PC-9 (cell line): ENCODE data around the gene SPPL2A. TPM values are rescaled to one million over a fixed set of nuclear protein-coding genes. Genes with fewer than 3 reads are reported as not detected.

Experiments used
- BruUV-seq: library from RNA; stranded (reverse); fragments of 400-500 nt; replicated peaks from 2 replicates; lab custom pipeline; 2021; lab: Mats Ljungman, UMichigan
- CTCF ChIA-PET: fragments of 300-600 bp; sonication (Branson Sonifier 250); formaldehyde crosslinking; loops from one replicate; lab custom pipeline; 2022; ENCODE audit warnings: antibody characterized with exemption; lab: Charles Lee
- POLR2A ChIA-PET: fragments of 300-600 bp; sonication (Branson Sonifier 250); formaldehyde crosslinking; loops from one replicate; lab custom pipeline; 2022; ENCODE audit warnings: antibody characterized with exemption; ENCODE audit not compliant: unreplicated experiment; lab: Charles Lee
- DNase-seq, 2 experiments: peaks; one replicate each; pipeline versions ENCODE4 v3.0.0 to v3.0.0-alpha.2; 2015 to 2022; ENCODE audit warnings: mixed read lengths in 1 of 2
- H2AFZ ChIP-seq: fragments of 200-600 bp; sonication (generic); 2 replicates; pipeline ENCODE4 v1.8.1; 2017; ENCODE audit warnings: antibody characterized with exemption
- H3F3A ChIP-seq: fragments of 200-600 bp; sonication (generic); 2 replicates; pipeline ENCODE4 v1.8.1; 2017; ENCODE audit warnings: antibody characterized with exemption, mild to moderate bottlenecking, low read depth; ENCODE audit not compliant: insufficient read depth
- H3K27ac ChIP-seq: fragments of 200-600 bp; sonication (generic); 2 replicates; pipeline ENCODE4 v1.6.1; 2016; ENCODE audit warnings: mixed run types
- H3K27me3 ChIP-seq: fragments of 200-600 bp; sonication (generic); 2 replicates; pipeline ENCODE4 v1.6.1; 2016; ENCODE audit warnings: low read depth, mixed run types; ENCODE audit not compliant: insufficient read depth
- H3K36me3 ChIP-seq: fragments of 200-600 bp; sonication (generic); 2 replicates; pipeline ENCODE4 v1.6.1; 2016; ENCODE audit warnings: low read depth, mixed run types
- H3K4me1 ChIP-seq: fragments of 200-600 bp; sonication (generic); replicated peaks from 2 replicates; pipeline ENCODE4 v1.6.1; 2016; ENCODE audit warnings: mixed run types; ENCODE audit not compliant: insufficient read depth
- H3K4me2 ChIP-seq: fragments of 200-600 bp; sonication (generic); 2 replicates; pipeline ENCODE4 v1.6.1; 2017; ENCODE audit warnings: mixed run types
- H3K4me3 ChIP-seq: fragments of 200-600 bp; sonication (generic); 2 replicates; pipeline ENCODE4 v1.6.1; 2016; ENCODE audit warnings: mixed run types
- H3K79me2 ChIP-seq: fragments of 200-600 bp; sonication (generic); 2 replicates; pipeline ENCODE4 v1.6.1; 2017; ENCODE audit warnings: low read depth, mixed run types
- H3K9me2 ChIP-seq: fragments of 200-600 bp; sonication (generic); 2 replicates; pipeline ENCODE4 v1.8.1; 2017; ENCODE audit warnings: mild to moderate bottlenecking; ENCODE audit not compliant: insufficient read depth
- H3K9me3 ChIP-seq: fragments of 200-600 bp; sonication (generic); 2 replicates; pipeline ENCODE4 v1.8.1; 2016; ENCODE audit warnings: low read depth; ENCODE audit not compliant: insufficient read depth
- H4K20me1 ChIP-seq: fragments of 200-600 bp; sonication (generic); 2 replicates; pipeline ENCODE4 v1.8.1; 2017; ENCODE audit not compliant: insufficient read depth
- EZH2 ChIP-seq: fragments of 200-600 bp; sonication (generic); IDR thresholded peaks from 2 replicates; pipeline ENCODE4 v1.8.0; 2017; ENCODE audit warnings: antibody characterized with exemption, low read depth
- intact Hi-C: fragments of 100-400 bp; cut with micrococcal nuclease; formaldehyde crosslinking; loops from one replicate; pipeline ENCODE4 v1.10.0; 2022; ENCODE audit not compliant: unreplicated experiment
- total RNA-seq: library from RNA; stranded (reverse); gene quantifications from 2 replicates; pipeline ENCODE4 v1.2.3, GENCODE V29; 2021
- TF ChIP-seq, protein P1 (sequence below): fragments of 200-600 bp; sonication (generic); conservative IDR thresholded peaks from 2 replicates; pipeline ENCODE4 v1.6.1; 2017; ENCODE audit warnings: mixed run types, antibody characterized with exemption, mild to moderate bottlenecking, moderate library complexity

SPPL2A gene
- total RNA-seq, 1 experiment from 2014 or later, result 70.6 TPM

DNA sequence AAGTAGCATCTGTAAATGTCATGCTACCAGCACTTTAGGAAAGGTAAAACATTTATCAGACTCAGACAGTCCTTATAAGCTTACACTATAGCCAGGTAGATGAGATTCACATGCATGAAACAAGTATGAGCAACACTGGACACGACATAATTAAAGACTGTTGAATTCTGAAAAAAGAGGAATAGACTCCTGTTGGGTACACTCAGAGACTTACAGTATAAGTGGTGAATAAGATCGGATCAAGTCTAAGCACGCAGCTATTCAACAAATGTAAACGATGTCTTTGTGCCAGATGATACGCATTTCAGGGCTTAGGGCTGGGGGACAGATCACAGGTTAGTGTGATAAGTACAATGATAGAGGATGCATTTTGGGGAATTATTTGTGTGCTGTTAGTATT is 43.2 kb upstream of the SPPL2A start:
- Histone ChIP-seq H3K79me2 (no peaks in the 10 kb centered on the region), H4K20me1 (no peaks in the 10 kb centered on the region), H3K36me3 (no peaks in the 10 kb centered on the region), H3F3A (no peaks in the 10 kb centered on the region), H3K27me3 (no peaks in the 10 kb centered on the region), H3K27ac (no peak overlapping the region), H3K9me3 (no peaks in the 10 kb centered on the region), H3K4me2 (no peak overlapping the region), H3K4me1 (no peaks in the 10 kb centered on the region), H3K4me3 (no peak overlapping the region), H3K9me2 (no peaks in the 10 kb centered on the region), H2AFZ (0 out of 2 replicates have a peak overlapping the region, but pooled peaks have one; percentile 18)
- no TSS peak for BruUV-seq
- intact Hi-C loops, result no loop called here
- ChIA-PET POLR2A (no interaction called here), CTCF (interaction anchor here (0.6 kb wide), 1 partner anchor 18 kb away, joined by 4 read pairs; no protein-coding TSS in a partner anchor)
- TF ChIP-seq EZH2, result no peak
- TF ChIP-seq, protein P1, sequence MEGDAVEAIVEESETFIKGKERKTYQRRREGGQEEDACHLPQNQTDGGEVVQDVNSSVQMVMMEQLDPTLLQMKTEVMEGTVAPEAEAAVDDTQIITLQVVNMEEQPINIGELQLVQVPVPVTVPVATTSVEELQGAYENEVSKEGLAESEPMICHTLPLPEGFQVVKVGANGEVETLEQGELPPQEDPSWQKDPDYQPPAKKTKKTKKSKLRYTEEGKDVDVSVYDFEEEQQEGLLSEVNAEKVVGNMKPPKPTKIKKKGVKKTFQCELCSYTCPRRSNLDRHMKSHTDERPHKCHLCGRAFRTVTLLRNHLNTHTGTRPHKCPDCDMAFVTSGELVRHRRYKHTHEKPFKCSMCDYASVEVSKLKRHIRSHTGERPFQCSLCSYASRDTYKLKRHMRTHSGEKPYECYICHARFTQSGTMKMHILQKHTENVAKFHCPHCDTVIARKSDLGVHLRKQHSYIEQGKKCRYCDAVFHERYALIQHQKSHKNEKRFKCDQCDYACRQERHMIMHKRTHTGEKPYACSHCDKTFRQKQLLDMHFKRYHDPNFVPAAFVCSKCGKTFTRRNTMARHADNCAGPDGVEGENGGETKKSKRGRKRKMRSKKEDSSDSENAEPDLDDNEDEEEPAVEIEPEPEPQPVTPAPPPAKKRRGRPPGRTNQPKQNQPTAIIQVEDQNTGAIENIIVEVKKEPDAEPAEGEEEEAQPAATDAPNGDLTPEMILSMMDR, result no peak
- DNase-seq, result no peak

DNA sequence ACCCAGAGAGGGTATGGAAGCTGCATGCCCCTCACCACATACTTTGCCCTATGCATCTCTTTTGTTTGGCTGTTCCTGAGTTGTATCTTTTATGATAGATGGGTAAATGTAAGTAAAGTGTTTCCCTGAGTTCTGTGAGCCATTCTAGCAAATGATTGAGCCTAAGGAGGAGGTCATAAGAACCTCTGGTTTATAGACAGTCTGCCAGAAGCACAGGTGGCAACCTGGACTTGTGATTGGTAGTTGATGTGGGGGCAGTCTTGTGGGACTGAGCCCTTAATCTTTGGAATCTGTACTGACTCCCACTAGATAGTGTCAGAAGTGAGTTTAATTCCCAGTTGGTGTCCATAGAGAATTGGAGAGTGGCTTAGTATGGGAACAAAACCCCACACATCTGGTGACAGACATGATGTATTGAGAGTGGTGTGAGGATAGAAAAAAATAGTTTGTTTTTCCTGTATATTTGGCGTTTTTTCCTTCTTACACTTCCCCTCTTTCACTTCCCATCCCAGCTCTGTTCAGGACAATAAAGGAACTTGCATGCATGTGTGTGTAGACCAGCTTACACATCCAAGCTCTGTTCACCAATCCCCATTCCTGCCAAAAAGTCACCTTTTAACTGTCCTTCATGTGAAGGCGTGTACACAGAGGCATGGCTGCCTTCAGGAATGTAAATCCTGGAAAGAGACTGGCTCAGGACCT is 38.1 kb upstream of the SPPL2A start:
- DNase-seq, result no peak
- Histone ChIP-seq H3K9me3 (no peaks in the 10 kb centered on the region), H3K4me2 (no peak overlapping the region), H3K27me3 (no peaks in the 10 kb centered on the region), H3K79me2 (no peaks in the 10 kb centered on the region), H3K36me3 (no peaks in the 10 kb centered on the region), H3K4me3 (no peak overlapping the region), H2AFZ (no peak overlapping the region), H3K4me1 (peaks cover 11% of the 10 kb centered on the region), H3F3A (peaks cover 9% of the 10 kb centered on the region; the same call in 1 of the 2 replicates), H4K20me1 (no peaks in the 10 kb centered on the region), H3K27ac (no peak overlapping the region), H3K9me2 (no peaks in the 10 kb centered on the region)
- TF ChIP-seq, protein P1, result no peak
- no peak for TF ChIP-seq EZH2
- no TSS peak for BruUV-seq
- CTCF ChIA-PET, result interaction anchor here (0.5 kb wide), 1 partner anchor 89 kb away, joined by 11 read pairs; no protein-coding TSS in a partner anchor
- intact Hi-C loops, result no loop called here
- POLR2A ChIA-PET, result no interaction called here

DNA sequence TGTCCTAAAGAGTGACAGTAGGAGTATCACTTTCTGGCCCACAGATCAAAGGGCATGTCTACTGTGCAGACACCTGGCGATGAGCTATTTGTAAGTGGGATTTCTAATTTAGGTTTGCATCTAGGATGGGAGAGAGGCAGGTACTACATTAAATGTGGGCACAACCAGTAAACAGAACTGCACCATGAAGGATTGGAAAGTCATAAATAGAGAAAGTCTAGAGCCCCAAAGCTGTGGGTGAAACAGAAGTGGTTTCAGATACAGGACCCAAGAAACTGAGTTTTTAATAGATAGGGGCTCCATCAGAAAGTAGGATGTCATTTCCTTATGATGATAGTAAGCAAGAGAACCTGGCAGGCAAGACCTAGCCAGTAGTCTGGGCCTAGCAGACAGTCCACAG is 35.2 kb upstream of the SPPL2A start:
- H3K4me1 ChIP-seq, result peaks cover 22% of the 10 kb centered on the region
- H2AFZ ChIP-seq, result no peak overlapping the region
- H3K36me3 ChIP-seq, result no peaks in the 10 kb centered on the region
- H3F3A ChIP-seq, result peaks cover 14% of the 10 kb centered on the region; the same call in 1 of the 2 replicates
- intact Hi-C loops, result no loop called here
- no peak overlapping the region for H3K4me2 ChIP-seq
- H3K9me3 ChIP-seq, result no peaks in the 10 kb centered on the region
- BruUV-seq, result no TSS peak
- CTCF ChIA-PET, result no interaction called here
- no peaks in the 10 kb centered on the region for H3K79me2 ChIP-seq
- H3K4me3 ChIP-seq, result no peak overlapping the region
- no peak overlapping the region for H3K27ac ChIP-seq
- H3K9me2 ChIP-seq, result no peaks in the 10 kb centered on the region
- TF ChIP-seq, protein P1, result no peak
- TF ChIP-seq EZH2, result no peak
- H3K27me3 ChIP-seq, result no peaks in the 10 kb centered on the region
- no peak for DNase-seq
- POLR2A ChIA-PET, result no interaction called here
- H4K20me1 ChIP-seq, result no peaks in the 10 kb centered on the region
